Liver (tissue), 2 donors: ENCODE data around the gene LHPP.

ENCODE experiments used
- CTCF ChIP-seq: fragments of 150-350 bp; IDR thresholded peaks from 2 replicates; pipeline ENCODE4 v1.5.1; 2017; ENCODE audit warnings: improper control_type of control experiment, low read depth, low read length; ENCODE audit not compliant: missing input control
- REST ChIP-seq: IDR thresholded peaks from 2 replicates; pipeline ENCODE4 v1.6.1; 2016; ENCODE audit warnings: antibody characterized with exemption, mild to moderate bottlenecking
- donor health status: healthy.

GRCh38 chr10:124472071-124472470 is 10.4 kb downstream of the LHPP start:
- TF ChIP-seq REST (no peak), CTCF (no peak)
